NCI-H2171 (cell line): ENCODE data around the gene SORBS2.

Experiments
- DNase-seq: peaks from one replicate; lab custom pipeline; 2025; lab: John Stamatoyannopoulos, UW

The SORBS2 gene

DNA sequence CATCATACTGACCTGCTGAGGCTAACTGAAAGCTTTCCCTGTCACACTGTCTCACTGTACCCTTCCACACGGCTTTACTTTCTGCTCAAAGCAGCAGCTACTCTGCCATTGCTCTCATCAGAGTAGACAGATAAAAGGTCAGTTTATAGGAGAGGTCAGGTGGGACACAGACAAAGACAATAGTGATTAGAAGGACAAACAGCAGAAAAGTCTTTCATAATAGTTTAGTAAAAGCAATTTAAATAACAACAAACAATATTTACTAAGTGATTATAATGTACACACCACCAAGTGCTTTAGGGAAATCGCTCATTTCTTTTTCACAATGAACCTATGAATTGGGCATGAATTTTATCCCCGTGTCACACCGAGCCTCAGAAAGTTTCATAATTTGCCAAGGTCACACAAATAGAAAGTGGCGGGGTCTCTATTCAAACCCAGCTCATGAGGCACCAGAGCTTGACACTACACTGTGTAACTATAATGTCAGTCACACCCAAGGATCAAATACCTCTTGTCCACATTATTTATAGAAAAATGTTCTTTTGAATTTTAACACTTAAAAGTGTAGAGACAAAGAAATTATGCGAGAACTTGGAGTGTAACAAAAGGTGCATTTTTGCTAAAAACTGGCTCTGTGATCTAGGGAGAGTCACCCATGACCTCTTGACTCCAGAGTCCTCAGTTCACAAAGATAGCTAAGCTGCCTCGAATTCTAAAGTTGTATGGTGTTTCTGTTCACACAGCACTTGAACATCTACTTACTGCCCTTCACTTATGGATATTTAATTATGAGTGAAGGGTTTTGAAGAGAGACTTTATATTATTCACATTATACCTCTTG, 24.5 kb upstream of the SORBS2 start:
- no peak for DNase-seq

DNA sequence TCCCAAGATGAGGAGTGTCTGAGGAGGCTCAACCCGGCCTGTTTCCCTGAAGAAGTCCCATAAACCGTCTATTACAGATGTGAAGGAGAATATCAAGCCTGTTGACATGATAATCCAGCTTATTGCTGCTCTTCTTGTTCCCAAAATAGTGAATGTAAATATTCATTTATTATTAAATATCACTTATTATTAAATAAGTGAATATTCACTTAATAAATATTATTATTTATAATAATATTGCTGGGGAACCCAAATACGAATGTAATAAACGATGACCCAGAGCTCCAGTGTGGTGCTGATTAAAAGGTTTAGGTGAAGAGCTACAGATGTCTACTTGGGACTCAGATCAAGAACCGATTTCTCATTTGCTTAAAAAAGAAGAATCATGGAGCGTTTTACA, 23.8 kb upstream of the SORBS2 start:
- DNase-seq, result no peak

DNA sequence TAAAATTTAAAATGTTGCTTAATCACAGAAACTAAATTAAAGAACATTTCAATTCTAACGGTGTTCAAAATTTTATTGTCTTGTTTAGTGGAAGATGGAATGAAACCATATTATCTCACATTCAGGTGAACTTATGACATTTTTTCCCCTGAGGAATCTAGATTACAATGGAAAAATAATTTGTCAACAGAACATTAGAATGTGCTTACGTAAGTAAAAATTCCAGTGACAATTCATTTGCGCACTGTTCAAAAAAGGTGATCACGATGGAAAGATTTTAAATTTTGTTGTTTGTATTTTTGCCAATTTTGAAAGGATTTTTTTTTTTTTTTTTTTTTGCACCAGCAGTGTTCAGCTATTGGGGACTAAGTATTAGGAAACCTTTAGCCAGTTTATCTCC, 23.3 kb upstream of the SORBS2 start:
- DNase-seq, result no peak

DNA sequence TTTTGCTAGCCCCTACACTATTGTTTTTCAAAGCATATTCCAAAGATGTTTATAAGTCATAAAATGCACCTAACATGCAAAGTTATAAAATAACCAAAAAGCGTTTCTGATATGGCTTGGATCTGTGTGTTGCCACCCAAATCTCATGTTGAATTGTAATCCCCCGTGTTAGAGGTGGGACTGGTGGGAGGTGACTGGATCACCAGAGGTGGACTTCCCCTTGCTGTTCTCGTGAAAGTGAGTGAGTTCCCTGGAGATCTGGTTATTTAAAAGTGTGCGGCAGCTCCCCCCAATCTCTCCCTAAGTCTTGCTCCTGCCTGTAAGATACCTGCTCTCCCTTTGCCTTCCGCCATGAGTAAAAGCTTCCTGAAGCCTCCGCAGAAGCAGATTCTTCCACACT, 22.8 kb upstream of the SORBS2 start:
- DNase-seq, result no peak

DNA sequence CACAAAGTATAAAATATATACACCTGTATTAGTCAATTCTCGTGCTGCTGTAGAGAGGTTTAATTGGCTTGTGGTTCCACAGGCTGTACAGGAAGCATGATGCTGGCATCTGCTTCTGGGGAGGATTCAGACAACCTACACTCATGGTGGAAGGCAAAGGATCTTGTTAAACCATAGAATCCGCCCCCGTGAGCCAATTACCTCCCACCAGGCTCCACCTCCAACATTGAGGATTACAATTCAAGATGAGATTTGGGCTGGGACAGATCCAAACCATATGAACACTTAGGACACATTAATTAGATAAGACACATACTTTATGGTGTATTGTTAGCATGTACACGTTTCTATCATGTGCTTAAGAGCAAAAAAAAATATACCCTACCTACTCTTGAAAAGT, 22.1 kb upstream of the SORBS2 start:
- no peak for DNase-seq

DNA sequence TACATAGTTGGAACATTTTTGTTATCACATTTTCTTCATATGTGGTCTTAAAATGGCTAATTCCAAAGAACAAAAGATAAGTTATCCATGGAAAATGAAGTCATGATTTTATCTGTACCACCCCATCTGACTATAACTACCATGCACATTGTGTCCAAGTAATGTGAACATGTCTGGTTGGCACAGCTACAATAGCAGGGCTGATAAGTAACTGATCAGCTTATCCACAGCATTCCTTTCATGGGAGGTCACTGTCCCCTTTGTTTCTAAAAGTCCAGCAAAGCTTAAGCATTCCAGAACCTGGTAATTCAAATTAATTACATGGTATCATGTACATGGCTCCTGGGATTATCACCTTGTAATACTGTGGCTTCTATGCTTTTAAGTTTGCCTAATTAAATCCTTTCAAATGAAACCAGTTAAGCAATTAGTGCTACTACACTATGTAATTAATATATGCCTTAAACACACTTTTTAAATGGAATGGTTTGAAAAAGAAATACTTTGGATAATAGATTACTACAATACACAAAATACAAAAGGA, 21.1 kb upstream of the SORBS2 start:
- no peak for DNase-seq

DNA sequence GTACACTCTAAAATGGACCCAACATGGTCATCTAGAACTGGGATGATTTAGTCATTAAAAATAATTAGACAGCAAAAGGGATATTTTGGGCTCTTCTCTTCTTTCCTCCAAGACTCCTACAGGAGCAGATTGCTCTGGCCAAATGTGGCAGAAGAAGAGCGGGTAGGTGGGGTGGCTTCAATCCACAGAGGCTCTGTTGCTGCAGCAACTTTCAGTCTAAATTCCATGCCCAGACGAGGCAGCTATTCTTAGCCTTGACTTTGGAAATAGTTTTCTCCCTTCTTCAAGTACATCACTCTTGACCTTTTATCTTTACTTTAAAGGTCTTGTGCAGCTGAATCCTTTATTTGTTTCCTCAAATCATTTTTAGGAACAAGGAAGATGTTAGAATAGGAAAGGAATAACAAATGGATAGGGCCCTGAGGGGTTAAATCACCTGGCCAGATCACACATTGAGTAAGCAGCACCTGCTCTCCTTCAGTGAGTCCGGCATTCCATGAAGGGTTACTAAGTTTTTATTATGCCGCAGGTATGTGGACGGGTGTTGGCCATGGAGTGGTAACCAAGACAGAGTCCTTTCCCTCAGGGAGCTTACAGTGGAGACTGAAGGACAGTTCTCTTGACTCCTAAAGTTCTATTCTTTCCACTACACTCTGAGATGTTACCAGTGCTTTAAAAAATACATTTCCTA, 19.3 kb upstream of the SORBS2 start:
- no peak for DNase-seq

DNA sequence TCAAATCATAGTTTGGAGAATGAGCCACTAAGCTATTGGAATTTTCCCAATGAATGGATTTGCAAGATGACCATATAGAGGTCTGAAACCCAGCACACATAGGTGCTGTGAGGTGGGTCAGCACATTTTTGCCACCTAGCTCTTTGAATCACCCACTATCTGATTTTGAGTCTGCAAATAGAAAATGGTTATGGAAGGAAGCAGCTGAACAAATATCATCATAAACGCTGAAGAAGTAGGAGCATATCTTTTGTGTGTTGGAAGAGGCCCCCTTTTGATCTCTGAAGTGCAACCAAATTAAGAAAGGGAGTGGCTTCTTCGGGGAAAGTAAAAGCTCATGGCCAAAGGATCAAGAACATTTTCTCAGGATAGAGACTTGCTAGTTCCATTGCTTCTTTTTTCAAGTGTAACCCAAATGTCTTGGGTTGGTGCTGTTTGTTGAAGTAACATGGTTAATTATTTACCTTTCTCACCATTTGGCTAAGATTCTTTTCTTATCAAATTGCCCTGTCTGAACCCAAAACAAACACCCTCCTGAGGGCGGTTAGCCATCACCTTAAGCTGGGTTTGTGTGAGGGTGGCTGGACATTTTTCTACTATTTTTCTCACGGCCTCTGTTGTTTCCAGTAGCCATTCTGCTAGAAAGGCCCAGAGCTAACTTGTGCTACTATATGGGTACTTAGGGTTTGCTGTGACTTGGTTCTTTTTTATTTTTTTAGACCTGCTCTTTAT, 18.4 kb upstream of the SORBS2 start:
- DNase-seq, result no peak

DNA sequence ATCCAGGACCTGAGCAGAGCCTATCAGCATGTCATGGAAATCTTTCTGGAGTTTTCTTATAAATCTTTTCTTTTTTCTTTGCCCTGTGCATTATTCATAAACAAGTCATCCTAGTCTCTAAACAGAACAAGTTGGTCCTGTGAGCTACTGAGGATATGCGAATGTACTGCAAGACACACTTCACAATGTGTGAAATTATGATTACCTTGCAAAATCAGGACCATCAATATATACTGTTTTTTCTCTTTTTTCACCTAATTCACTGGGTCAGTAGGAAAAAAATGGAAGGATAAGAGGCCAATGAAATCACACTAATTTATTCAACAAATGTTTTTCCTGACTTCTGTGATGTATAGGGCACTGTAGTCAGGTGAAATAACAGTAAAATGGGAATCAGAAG, 14.4 kb upstream of the SORBS2 start:
- no peak for DNase-seq

DNA sequence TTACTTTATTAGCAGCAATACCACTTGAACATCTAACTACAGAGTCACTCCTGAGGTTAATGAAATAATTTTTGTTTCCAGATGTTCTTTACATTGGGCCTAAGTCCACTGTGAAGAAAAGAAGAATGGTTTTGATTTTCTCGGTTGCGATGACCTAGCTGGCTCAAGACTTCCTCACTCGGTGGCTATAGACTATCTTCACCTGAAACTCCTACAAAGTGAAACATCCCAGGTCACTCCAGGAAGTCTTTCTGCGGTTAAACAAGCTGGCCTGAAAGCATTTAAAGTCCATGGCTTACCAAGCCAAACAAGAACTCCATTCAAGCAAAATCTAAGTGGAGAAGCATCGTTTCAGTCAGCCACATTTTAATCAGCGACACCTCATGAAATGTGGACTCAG, 13.7 kb upstream of the SORBS2 start:
- no peak for DNase-seq

DNA sequence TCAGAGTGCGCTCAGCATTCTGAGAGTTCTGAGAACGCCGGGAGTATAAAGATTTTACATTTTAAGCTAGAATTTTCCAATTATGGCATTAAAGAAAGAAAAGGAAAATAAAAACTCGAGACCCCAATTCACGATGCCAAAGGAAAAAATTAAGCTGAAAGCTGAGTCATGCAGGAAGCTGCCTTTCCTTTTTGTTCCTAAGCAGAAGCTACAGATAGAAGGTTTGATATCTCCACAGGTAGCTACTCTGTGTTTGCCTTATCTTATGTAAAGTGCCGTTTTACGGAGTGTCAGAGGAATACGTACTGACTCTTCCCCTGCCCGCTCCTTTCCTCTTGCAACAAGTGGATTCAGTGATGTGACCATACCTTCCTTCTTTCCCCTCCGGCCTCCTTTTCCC, 10.8 kb upstream of the SORBS2 start:
- no peak for DNase-seq

DNA sequence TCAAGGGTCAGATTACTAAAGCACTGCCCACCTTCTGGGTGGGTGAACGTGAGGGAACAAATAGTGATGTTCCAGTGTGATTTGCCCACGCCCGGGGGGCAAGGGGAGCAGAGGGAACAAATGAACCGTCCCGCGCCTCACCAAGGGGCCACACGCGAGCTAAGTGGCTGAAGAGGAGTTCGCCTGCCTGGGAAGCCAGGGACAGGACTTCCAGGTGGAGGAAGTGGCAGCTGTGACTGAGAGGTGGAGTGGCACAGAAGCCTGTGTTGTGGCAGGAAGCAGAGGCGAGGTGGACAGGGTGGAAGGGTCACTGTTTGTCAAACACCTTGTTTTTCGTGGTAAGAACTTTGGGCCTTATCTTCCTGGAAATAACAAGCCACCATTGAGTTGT, 9.0 kb upstream of the SORBS2 start:
- no peak for DNase-seq

DNA sequence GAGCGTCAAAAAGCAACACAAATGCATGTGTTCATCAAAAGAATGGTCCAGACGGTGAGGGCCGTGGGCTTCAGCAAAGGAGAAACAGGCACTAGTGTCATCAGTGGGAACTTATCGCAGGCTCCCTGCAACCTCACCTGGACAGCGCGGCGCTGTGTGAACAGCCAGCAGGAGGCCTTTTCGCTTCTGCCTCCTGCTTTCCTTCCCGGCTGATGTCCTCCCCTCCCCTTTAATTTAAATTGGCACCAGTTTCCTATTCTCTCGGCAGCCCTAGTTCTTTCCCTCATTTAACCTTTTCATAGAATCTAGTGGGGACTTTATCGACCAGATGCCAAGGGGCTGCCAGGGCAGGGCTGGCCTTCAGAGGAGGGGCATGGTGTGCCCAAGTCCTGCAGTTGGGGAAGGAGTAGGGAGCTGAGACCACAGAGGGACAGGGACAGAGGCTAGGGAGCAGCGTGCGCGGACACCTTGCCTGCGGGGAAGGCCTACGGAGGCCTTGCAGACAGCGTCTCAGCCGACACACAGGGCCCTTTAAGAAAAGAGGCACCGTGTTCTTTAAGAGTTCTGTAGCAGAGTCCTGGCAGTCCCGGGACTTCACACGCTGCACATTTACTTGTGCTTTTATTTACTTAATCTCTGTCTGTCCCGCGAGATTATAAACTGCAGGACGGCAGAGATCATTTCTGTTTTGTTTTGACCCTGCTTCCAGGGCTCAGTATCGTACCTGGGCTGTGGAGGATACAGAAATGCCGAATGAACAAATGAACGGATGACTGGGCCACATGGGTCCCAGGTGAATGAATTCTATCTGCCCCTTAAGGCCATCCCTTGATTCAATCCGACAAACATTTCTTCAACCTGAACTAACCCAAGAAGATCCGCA, 8.4 kb upstream of the SORBS2 start:
- no peak for DNase-seq

DNA sequence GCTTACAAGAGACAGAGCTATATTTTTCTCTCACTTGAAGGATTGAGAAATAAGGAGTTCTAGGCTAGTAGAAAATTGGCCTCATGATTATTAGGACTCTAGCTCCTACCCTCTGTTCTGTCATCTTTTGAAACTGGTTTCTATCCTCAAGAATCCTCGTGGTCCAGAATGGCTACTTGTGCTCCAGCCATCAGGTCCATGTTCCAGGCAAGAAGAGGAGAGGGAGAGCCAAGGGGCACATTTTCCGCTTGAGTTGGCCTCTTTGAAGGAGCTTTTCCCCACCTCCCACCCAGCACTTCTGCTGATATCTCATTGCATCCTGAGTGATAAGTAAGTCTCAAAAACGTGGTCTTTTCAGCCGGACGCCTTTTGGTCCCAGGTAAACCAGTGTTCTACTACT, 7.2 kb upstream of the SORBS2 start:
- no peak for DNase-seq

DNA sequence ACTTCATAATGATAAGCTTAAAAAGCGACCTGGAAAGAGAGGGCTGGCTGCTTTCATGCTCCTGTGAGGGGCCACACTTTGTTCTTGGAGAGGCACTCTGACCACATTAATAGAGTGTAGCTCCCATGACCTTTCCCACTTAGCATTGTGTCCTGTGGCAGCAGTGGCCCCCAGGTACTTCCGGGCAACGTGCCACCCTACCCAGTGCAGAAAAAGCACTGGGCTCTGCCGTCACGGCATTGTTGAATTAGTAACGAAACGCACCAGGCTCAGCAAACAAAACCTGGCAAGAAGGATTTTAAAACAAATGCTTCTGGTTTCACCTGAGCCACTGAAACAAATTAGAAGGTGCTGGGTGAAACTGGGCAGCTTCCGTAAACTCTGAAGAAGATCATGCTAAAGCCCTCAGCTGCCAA, 5.4 kb upstream of the SORBS2 start:
- DNase-seq, result no peak

DNA sequence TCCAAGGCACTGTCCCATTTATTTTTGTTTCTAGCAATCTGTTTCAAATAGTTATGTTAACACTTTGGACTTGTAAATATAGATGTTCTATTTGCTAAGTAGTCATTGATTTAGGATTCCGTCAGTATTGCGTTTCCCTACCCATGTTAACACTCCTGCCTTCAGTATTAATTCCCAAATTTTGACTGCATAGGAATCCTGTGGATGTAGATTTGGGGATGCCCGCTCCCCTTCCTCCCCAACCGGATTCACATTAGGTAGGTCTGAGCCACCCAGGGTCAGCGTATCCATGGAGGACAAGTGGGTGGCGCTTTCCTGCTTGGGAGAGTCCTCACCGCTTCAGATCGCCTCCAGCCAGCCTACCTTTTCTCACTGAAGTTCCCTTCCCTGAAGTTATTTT, 1.1 kb upstream of the SORBS2 start:
- DNase-seq, result no peak

DNA sequence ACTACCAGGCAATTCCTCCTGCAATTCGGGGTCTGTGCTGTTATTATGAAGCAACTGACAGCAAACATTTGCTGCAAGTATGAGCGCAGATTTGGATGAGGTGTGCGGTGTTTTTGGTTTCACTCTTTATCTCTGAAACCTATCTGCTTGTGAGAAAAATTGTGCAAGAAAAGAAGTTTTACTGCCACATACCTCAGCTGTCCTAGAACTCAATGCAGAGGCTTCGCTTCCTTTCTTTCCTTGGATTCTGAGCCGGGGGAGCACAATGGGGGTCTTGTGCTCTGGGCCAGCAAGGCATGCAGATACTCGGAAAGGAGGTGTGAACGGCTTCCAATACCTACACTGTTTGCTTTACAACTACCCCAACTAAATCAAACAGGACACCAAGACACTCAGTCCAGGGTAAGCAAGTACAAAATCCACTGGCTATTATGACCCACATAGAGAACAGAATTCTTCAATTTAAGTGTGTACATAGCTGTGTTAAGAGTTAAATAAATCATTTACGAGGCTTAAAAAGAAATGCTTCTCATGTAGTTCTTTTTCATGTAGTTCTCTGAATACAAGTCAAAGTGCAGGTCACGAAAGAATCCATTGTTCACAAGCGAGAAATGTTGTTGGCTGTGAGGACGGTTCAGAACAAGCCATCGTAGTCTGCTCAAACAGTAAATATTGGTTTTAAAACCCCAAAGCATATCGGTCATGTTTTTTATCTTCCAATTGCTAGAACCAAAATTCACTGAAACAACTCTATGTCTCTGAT, 1.1 kb downstream of the SORBS2 start:
- DNase-seq, result no peak

DNA sequence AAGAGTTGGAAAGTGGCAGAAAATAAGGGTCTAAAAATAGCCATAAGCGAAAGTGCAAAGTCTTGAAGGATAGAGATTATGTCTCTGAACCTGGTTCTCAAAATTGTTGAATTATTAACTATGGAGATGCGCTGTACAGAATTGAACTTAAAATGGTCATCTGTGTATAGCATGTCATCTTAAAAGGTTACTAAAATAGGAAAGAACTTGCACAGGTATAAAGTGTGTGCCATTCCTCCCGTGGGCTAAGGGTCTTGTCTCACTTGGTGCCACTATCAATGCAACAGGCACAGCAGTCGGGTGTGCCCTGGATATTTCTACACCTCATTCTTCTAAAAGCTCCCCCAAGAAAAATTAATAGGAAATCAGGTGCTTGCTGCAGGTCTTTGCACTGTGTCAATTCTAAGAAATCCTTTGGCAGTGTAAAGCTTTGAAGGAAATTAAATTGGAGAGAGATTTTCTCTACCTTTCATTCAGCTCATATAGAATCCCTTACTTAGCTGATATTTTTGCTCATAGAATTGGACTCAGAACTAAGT, 2.4 kb downstream of the SORBS2 start:
- no peak for DNase-seq

DNA sequence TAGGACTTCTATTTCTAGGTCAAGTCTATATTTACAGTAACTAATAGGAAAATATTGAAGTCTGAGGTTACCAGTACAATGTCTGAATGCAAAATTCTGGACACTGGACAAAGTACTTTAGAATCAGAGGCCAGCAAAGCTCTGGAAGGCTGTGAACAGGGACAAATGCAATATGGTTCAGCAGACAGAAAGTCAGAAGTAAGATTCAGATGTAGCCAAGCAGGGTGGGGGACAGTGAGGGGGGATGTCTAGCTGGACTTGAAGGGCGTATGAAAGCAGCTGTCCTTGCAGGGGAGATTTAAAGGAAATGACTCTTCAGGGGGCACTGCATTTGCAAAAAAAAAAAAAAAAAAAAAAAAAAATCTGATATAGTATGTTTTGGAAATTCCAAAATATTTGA, 2.9 kb downstream of the SORBS2 start:
- DNase-seq, result no peak

DNA sequence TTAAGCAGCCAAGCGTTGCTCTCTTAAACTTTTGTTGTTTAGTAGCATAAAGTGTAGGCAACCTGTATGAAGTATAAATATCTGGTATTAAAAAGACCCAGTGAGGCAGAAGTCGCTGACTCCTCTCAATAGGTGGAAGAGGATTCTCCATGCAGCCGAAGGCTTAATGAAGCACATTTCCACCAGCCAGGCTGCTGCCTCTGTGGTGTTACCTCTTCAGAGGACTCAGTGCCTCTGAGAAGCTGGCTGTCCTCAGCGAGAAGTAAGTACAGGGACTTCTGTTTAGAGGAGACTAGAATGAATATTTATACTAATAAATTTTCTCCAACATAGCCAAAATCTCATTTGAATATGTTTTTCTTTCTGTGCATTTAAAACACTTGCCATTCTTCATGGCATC, 6.0 kb downstream of the SORBS2 start:
- no peak for DNase-seq
